Fibroblast of lung (primary cell): Measurements from ENCODE around the gene FRAT2.

Experiments used
- EZH2 ChIP-seq: IDR thresholded peaks from 2 replicates; pipeline ENCODE4 v1.5.1; 2012; ENCODE audit warnings: low read length, control low read depth, mild to moderate bottlenecking; ENCODE audit errors: missing control alignments
- TF ChIP-seq, protein P1 (sequence below), 2 donors: IDR thresholded peaks in 1 of 2; conservative IDR thresholded peaks in 1 of 2; 1 replicate in 1 of 2; 2 replicates in 1 of 2; pipeline ENCODE4 v1.5.1; 2011 to 2012; ENCODE audit warnings: low read length in 2 of 2, control low read depth in 1 of 2, inconsistent platforms in 1 of 2, low read depth in 1 of 2, mild to moderate bottlenecking in 1 of 2

DNA sequence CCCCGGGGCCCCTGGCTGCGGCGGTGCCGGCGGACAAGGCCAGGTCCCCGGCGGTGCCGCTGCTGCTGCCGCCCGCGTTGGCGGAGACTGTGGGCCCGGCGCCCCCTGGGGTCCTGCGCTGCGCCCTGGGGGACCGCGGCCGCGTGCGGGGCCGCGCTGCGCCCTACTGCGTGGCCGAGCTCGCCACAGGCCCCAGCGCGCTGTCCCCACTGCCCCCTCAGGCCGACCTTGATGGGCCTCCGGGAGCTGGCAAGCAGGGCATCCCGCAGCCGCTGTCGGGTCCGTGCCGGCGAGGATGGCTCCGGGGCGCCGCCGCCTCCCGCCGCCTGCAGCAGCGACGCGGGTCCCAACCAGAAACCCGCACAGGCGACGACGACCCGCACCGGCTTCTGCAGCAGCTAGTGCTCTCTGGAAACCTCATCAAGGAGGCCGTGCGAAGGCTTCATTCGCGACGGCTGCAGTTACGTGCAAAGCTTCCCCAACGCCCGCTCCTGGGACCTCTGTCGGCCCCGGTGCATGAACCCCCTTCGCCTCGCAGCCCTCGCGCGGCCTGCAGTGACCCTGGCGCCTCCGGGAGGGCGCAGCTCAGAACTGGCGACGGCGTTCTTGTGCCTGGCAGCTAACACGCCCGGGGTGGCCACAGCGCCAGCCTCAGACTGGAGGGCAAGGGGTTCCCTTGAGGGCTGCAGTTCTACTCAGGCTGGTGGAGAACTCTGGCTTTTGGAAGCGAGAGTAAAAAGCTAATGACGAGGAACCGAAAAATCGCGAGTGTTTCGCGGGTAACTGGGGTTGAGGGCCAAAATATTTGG is 14.7 kb downstream of the FRAT2 start:
- TF ChIP-seq, protein P1, sequence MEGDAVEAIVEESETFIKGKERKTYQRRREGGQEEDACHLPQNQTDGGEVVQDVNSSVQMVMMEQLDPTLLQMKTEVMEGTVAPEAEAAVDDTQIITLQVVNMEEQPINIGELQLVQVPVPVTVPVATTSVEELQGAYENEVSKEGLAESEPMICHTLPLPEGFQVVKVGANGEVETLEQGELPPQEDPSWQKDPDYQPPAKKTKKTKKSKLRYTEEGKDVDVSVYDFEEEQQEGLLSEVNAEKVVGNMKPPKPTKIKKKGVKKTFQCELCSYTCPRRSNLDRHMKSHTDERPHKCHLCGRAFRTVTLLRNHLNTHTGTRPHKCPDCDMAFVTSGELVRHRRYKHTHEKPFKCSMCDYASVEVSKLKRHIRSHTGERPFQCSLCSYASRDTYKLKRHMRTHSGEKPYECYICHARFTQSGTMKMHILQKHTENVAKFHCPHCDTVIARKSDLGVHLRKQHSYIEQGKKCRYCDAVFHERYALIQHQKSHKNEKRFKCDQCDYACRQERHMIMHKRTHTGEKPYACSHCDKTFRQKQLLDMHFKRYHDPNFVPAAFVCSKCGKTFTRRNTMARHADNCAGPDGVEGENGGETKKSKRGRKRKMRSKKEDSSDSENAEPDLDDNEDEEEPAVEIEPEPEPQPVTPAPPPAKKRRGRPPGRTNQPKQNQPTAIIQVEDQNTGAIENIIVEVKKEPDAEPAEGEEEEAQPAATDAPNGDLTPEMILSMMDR (conservative IDR thresholded peaks at IDR 0.05 in 1 of 2, IDR thresholded peaks at IDR 0.05 in 1 of 2; ENCODE audit: low read depth in 1 of 2, low read length in 2 of 2): no peak
- TF ChIP-seq EZH2: no peak
